D721Med (cell line): Measurements from ENCODE around the gene PEX26.

Experiments used
- DNase-seq: peaks from one replicate; pipeline ENCODE4 v3.0.0; 2011; ENCODE audit warnings: low spot score; ENCODE audit not compliant: insufficient read length
- FAIRE-seq: peaks from 2 replicates; lab custom pipeline; 2011; peaks lifted over from hg19 to GRCh38; lab: Jason Lieb, UNC
- CTCF ChIP-seq: IDR thresholded peaks from 2 replicates; pipeline ENCODE4 v1.5.1; 2012; ENCODE audit warnings: mild to moderate bottlenecking, control low read depth; ENCODE audit not compliant: insufficient read depth; ENCODE audit errors: missing control alignments

PEX26 gene

GRCh38 chr22:18057568-18058209 lies 20.1 kb upstream of the PEX26 start:
- DNase-seq, result no peak
- FAIRE-seq, result no peak
- no peak for TF ChIP-seq CTCF

- TF ChIP-seq CTCF, result no peak
- FAIRE-seq, result no peak
- DNase-seq, result no peak
Observed at GRCh38 chr22:18058371-18059093, 19.3 kb upstream of the PEX26 start.

GRCh38 chr22:18059094-18059417 lies 18.7 kb upstream of the PEX26 start:
- FAIRE-seq (no peak), DNase-seq (no peak)
- no peak for TF ChIP-seq CTCF

DNA sequence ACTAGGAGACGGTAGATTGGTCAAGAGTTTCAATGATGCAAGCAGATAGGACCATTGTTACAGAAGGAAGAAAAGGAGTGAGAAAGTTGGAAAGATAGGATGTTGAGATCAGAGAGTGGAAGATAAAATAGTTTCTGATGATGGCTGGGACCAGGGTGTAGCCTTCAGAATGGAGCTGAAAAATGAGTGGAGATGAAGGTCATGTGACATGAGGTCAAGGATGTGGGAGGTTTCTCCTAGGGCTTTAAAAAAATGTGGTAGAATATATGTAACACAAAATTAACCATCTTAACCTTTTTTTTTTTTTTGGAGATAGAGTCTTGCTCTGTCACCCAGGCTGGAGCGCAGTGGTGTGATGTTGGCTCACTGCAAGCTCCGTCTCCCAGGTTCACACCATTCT lies 18.3 kb upstream of the PEX26 start:
- FAIRE-seq, result no peak
- TF ChIP-seq CTCF, result no peak
- DNase-seq, result no peak

- no peak for TF ChIP-seq CTCF
- DNase-seq (no peak), FAIRE-seq (no peak)
Observed at GRCh38 chr22:18059991-18060390, 17.8 kb upstream of the PEX26 start.

GRCh38 chr22:18060646-18061620 lies 16.9 kb upstream of the PEX26 start:
- TF ChIP-seq CTCF, result no peak
- DNase-seq, result no peak
- no peak for FAIRE-seq
